MM.1S (cell line): ENCODE measurements around the gene MMP15.

ENCODE experiments used
- EZH2 ChIP-seq: fragments of 300-600 bp; sonication (generic); optimal IDR thresholded peaks from 2 replicates; pipeline ENCODE3; 2017; ENCODE audit warnings: low read depth, mild to moderate bottlenecking, antibody characterized with exemption, low read length, mixed read lengths
- EZH2phosphoT487 ChIP-seq: fragments of 300-600 bp; sonication (generic); IDR thresholded peaks from 2 replicates; pipeline ENCODE4 v1.6.1; 2018; ENCODE audit warnings: antibody characterized with exemption, low read length
- TF ChIP-seq, protein P1 (sequence below): fragments of 300-600 bp; sonication (generic); IDR thresholded peaks from 2 replicates; pipeline ENCODE4 v1.5.1; 2016; ENCODE audit warnings: antibody characterized with exemption, low read length, mixed read lengths

GRCh38 chr16:58053682-58054005 is 28.1 kb downstream of the MMP15 start:
- TF ChIP-seq, protein P1, sequence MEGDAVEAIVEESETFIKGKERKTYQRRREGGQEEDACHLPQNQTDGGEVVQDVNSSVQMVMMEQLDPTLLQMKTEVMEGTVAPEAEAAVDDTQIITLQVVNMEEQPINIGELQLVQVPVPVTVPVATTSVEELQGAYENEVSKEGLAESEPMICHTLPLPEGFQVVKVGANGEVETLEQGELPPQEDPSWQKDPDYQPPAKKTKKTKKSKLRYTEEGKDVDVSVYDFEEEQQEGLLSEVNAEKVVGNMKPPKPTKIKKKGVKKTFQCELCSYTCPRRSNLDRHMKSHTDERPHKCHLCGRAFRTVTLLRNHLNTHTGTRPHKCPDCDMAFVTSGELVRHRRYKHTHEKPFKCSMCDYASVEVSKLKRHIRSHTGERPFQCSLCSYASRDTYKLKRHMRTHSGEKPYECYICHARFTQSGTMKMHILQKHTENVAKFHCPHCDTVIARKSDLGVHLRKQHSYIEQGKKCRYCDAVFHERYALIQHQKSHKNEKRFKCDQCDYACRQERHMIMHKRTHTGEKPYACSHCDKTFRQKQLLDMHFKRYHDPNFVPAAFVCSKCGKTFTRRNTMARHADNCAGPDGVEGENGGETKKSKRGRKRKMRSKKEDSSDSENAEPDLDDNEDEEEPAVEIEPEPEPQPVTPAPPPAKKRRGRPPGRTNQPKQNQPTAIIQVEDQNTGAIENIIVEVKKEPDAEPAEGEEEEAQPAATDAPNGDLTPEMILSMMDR = no peak
- TF ChIP-seq EZH2 (no peak), EZH2phosphoT487 (no peak)
